Activated CD4-positive, alpha-beta T cell treated with anti-CD3 and anti-CD28 coated beads for 24 hours (primary cell): ENCODE measurements around the gene RMND5A.

ENCODE experiments used
- DNase-seq, 2 donors: peaks; one replicate each; pipeline ENCODE4 v3.0.0-alpha.2; 2020; ENCODE audit warnings: low read depth in 2 of 2

RMND5A gene

GRCh38 chr2:86765310-86765695 is 45.2 kb downstream of the RMND5A start:
- DNase-seq, result no peak

GRCh38 chr2:86768189-86768949 is 48.3 kb downstream of the RMND5A start:
- DNase-seq, result no peak

GRCh38 chr2:86769838-86770237 is 49.7 kb downstream of the RMND5A start:
- no peak for DNase-seq

GRCh38 chr2:86770816-86771301 is 50.8 kb downstream of the RMND5A start:
- DNase-seq, result no peak

GRCh38 chr2:86772611-86773010 is 52.5 kb downstream of the RMND5A start:
- no peak for DNase-seq

- no peak for DNase-seq
These were observed 54.8 kb downstream of the RMND5A start for GRCh38 chr2:86774862-86775261.

GRCh38 chr2:86775338-86775737 is 55.2 kb downstream of the RMND5A start:
- DNase-seq, result no peak

- DNase-seq, result no peak
These were observed 56.4 kb downstream of the RMND5A start for GRCh38 chr2:86776532-86776931.

GRCh38 chr2:86778957-86779356 is 58.9 kb downstream of the RMND5A start:
- DNase-seq, result no peak

- no peak for DNase-seq
These were observed 59.9 kb downstream of the RMND5A start for GRCh38 chr2:86779971-86780370.

- no peak for DNase-seq
These were observed 61.3 kb downstream of the RMND5A start for GRCh38 chr2:86781363-86781762.

- no peak for DNase-seq
These were observed 62.7 kb downstream of the RMND5A start for GRCh38 chr2:86782748-86783147.

- DNase-seq, result no peak
These were observed 63.7 kb downstream of the RMND5A start for GRCh38 chr2:86783615-86784339.

- DNase-seq, result no peak
These were observed 65.4 kb downstream of the RMND5A start for GRCh38 chr2:86785456-86785855.

GRCh38 chr2:86786001-86786536 is 66.0 kb downstream of the RMND5A start:
- DNase-seq, result no peak

GRCh38 chr2:86787736-86788135 is 67.6 kb downstream of the RMND5A start:
- no peak for DNase-seq

GRCh38 chr2:86788165-86788564 is 68.1 kb downstream of the RMND5A start:
- DNase-seq, result no peak

GRCh38 chr2:86788881-86789686 is 69.0 kb downstream of the RMND5A start:
- no peak for DNase-seq

- DNase-seq, result no peak
These were observed 69.6 kb downstream of the RMND5A start for GRCh38 chr2:86789687-86790133.

- DNase-seq, result no peak
These were observed 70.1 kb downstream of the RMND5A start for GRCh38 chr2:86790134-86790675.

- DNase-seq, result no peak
These were observed 70.8 kb downstream of the RMND5A start, which contains the start of gene CD8A for GRCh38 chr2:86790676-86791572. CD8A (minus strand) TSS chr2:86790913; CDS start chr2:86790825, 88 bp downstream.
